Measurements from ENCODE around the gene MLST8.
A peak's percentile ranks its signal among the peaks of the same experiment; 100 is the strongest.
"Not testable (repeated sequence)": the region's sequence is repeated elsewhere in the genome, so short reads cannot be mapped to it uniquely, and the experiment has no call there.

MLST8 gene

GRCh38 chr16:2244926-2245795 lies 39.9 kb downstream of the MLST8 start:
- peaks cover 0 to 3% of the 10 kb centered on the region in 2 donors for H3K4me1 ChIP-seq (ENCODE audit: control insufficient read depth in 1 of 2, insufficient read depth in 2 of 2, low read length in 2 of 2)
- H3K36me3 ChIP-seq (ENCODE audit: control insufficient read depth in 1 of 2, insufficient read depth in 2 of 2, low read length in 2 of 2): peaks cover 30 to 49% of the 10 kb centered on the region in 2 donors
- no peak overlapping the region for H3K9ac ChIP-seq (ENCODE audit: low read depth in 1 of 2, low read length in 2 of 2)
- no peaks in the 10 kb centered on the region for H3K9me3 ChIP-seq (ENCODE audit: control insufficient read depth in 1 of 2, low read length in 2 of 2)
- no peak overlapping the region for H3K27ac ChIP-seq (ENCODE audit: low read depth, low read length)
- H3K27me3 ChIP-seq (ENCODE audit: control insufficient read depth in 1 of 2, insufficient read depth in 2 of 2, low read length in 2 of 2): no peaks in the 10 kb centered on the region
- H3K4me3 ChIP-seq (ENCODE audit: low read depth in 1 of 2, low read length in 2 of 2): no peak overlapping the region

- Histone ChIP-seq H3K9ac (ENCODE audit: low read depth in 1 of 2, low read length in 2 of 2) (no peak overlapping the region), H3K27me3 (ENCODE audit: control insufficient read depth in 1 of 2, insufficient read depth in 2 of 2, low read length in 2 of 2) (no peaks in the 10 kb centered on the region), H3K36me3 (ENCODE audit: control insufficient read depth in 1 of 2, insufficient read depth in 2 of 2, low read length in 2 of 2) (peaks cover 30 to 49% of the 10 kb centered on the region in 2 donors), H3K4me1 (ENCODE audit: control insufficient read depth in 1 of 2, insufficient read depth in 2 of 2, low read length in 2 of 2) (peaks cover 0 to 6% of the 10 kb centered on the region in 2 donors), H3K9me3 (ENCODE audit: control insufficient read depth in 1 of 2, low read length in 2 of 2) (no peaks in the 10 kb centered on the region), H3K27ac (ENCODE audit: low read depth, low read length) (no peak overlapping the region), H3K4me3 (ENCODE audit: low read depth in 1 of 2, low read length in 2 of 2) (no peak overlapping the region)
These were observed 41.1 kb downstream of the MLST8 start for GRCh38 chr16:2246301-2246885.

GRCh38 chr16:2250652-2251295 lies 45.5 kb downstream of the MLST8 start:
- H3K9me3 ChIP-seq (ENCODE audit: control insufficient read depth in 1 of 2, low read length in 2 of 2): no peaks in the 10 kb centered on the region
- peaks cover 16 to 40% of the 10 kb centered on the region in 2 donors for H3K36me3 ChIP-seq (ENCODE audit: control insufficient read depth in 1 of 2, insufficient read depth in 2 of 2, low read length in 2 of 2)
- peak overlapping the region; percentile 76 to 77 for H3K4me3 ChIP-seq (ENCODE audit: low read depth in 1 of 2, low read length in 2 of 2)
- no peaks in the 10 kb centered on the region for H3K27me3 ChIP-seq (ENCODE audit: control insufficient read depth in 1 of 2, insufficient read depth in 2 of 2, low read length in 2 of 2)
- peaks cover 8 to 15% of the 10 kb centered on the region in 2 donors for H3K4me1 ChIP-seq (ENCODE audit: control insufficient read depth in 1 of 2, insufficient read depth in 2 of 2, low read length in 2 of 2)
- H3K9ac ChIP-seq (ENCODE audit: low read depth in 1 of 2, low read length in 2 of 2): peak overlapping the region; percentile 61 to 77
- H3K27ac ChIP-seq (ENCODE audit: low read depth, low read length): peak overlapping the region; percentile 81

DNA sequence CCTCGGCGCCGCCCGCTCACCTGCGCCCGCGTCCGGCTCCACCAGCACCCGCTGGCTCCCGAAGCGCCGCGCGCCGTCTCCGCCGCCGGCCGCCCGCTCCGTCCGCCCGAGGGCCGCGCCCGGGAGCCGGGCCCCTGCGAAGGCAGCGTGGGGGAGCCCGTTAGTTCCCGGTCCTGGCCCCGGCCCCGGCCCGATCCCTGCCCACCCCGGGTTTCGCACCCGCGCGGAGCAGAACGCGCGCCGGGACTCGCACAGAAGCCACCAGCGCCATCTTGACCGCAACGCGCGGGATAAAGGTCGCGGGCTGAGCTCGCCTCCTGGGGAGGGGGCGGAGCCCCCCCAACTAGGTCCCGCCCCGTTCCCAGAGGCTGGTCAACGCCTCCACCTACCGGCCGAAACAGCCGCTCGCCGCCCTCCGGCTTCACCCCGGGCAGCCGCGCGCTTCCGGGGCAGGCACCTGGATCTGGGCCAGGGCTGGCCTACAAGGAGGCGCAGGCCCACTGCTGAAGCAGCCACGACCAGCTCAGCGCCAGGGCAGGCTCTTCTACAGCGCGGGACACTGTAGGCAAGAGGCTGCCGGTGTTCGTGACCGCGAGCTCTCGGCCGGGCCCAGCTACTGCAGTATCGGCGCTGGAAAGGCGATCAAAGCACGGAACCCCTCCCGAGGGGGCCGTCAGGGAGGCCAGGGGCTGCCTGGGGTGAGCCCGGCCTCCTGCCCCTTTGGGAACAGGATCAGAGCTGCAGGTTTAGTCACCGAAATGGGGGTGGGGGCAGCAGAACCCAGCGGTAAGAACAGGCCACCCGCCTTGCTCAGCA lies 46.2 kb downstream of the MLST8 start, which contains the start of gene ECI1:
ECI1 (minus strand) TSS at position 292 of the 816 bp plus-strand sequence; CDS start at position 271, 21 bp downstream.
- H3K36me3 ChIP-seq (ENCODE audit: control insufficient read depth in 1 of 2, insufficient read depth in 2 of 2, low read length in 2 of 2): peaks cover 10 to 40% of the 10 kb centered on the region in 2 donors
- H3K4me3 ChIP-seq (ENCODE audit: low read depth in 1 of 2, low read length in 2 of 2): peak within 1 kb of the TSS; percentile 76 to 77
- H3K9me3 ChIP-seq (ENCODE audit: control insufficient read depth in 1 of 2, low read length in 2 of 2): no peaks in the 10 kb centered on the region
- H3K27ac ChIP-seq (ENCODE audit: low read depth, low read length): peak within 1 kb of the TSS; percentile 81
- peaks cover 8 to 15% of the 10 kb centered on the region in 2 donors for H3K4me1 ChIP-seq (ENCODE audit: control insufficient read depth in 1 of 2, insufficient read depth in 2 of 2, low read length in 2 of 2)
- H3K9ac ChIP-seq (ENCODE audit: low read depth in 1 of 2, low read length in 2 of 2): peak within 1 kb of the TSS; percentile 61 to 77
- no peaks in the 10 kb centered on the region for H3K27me3 ChIP-seq (ENCODE audit: control insufficient read depth in 1 of 2, insufficient read depth in 2 of 2, low read length in 2 of 2)

- no peaks in the 10 kb centered on the region for H3K27me3 ChIP-seq (ENCODE audit: control insufficient read depth in 1 of 2, insufficient read depth in 2 of 2, low read length in 2 of 2)
- H3K27ac ChIP-seq (ENCODE audit: low read depth, low read length): no peak overlapping the region
- peaks cover 20 to 49% of the 10 kb centered on the region in 2 donors for H3K36me3 ChIP-seq (ENCODE audit: control insufficient read depth in 1 of 2, insufficient read depth in 2 of 2, low read length in 2 of 2)
- no peaks in the 10 kb centered on the region for H3K9me3 ChIP-seq (ENCODE audit: control insufficient read depth in 1 of 2, low read length in 2 of 2)
- H3K4me3 ChIP-seq (ENCODE audit: low read depth in 1 of 2, low read length in 2 of 2): no peak overlapping the region
- H3K9ac ChIP-seq (ENCODE audit: low read depth in 1 of 2, low read length in 2 of 2): no peak overlapping the region
- peaks cover 8 to 15% of the 10 kb centered on the region in 2 donors for H3K4me1 ChIP-seq (ENCODE audit: control insufficient read depth in 1 of 2, insufficient read depth in 2 of 2, low read length in 2 of 2)
These were observed 47.5 kb downstream of the MLST8 start for GRCh38 chr16:2252806-2253148.

DNA sequence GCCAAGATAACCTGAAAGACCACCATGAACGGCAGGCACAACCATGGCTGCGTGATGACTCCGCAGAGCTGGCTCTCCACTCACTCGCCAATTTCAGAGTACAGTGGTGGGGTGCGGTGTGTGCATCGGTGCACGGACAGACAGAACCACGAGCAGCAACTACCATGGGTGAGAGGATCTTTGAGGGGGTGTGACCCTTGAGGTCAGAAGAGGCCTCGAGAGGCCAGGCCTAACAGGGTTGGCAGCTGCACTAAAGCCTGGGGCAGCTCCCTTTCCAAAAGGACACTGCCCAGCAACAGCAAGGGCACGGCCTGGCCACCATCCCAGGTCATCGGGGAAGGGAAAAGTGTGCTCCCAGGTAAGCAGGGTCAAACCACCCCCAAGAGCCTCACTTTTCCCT lies 48.0 kb downstream of the MLST8 start:
- no peak overlapping the region for H3K4me3 ChIP-seq (ENCODE audit: low read depth in 1 of 2, low read length in 2 of 2)
- peaks cover 25 to 53% of the 10 kb centered on the region in 2 donors for H3K36me3 ChIP-seq (ENCODE audit: control insufficient read depth in 1 of 2, insufficient read depth in 2 of 2, low read length in 2 of 2)
- peaks cover 8 to 15% of the 10 kb centered on the region in 2 donors for H3K4me1 ChIP-seq (ENCODE audit: control insufficient read depth in 1 of 2, insufficient read depth in 2 of 2, low read length in 2 of 2)

DNA sequence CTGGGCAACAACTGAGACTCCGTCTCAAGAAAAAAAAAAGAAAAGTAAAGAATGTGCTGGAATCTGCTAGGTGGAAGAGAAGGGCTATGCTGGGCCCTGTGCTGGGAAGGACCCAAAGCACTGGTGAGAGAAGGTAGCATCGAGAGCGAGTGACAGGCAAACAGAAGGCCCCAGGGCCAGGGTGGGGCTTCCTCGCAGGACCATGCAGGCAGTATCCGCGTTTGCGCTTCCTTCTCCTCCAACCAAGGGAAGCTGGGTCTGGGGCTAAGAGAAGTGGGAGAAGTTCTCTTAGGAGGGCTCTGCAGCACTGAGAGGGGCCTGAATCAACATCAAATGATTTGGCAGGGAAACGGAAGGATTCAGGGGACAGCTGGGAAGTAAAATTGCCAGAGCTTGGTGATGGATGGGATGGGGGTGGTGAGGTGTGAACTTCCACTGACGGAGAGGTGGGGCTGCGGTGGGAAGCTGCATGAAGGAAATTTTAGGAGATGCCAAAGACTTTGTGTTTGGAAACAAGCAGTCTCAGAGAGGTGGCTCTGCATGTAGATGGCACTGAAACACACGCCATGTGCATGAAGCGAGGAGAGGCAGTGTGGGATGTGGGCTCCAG lies 51.4 kb downstream of the MLST8 start:
- Histone ChIP-seq H3K36me3 (ENCODE audit: control insufficient read depth in 1 of 2, insufficient read depth in 2 of 2, low read length in 2 of 2) (peaks cover 31 to 78% of the 10 kb centered on the region in 2 donors), H3K4me3 (ENCODE audit: low read depth in 1 of 2, low read length in 2 of 2) (no peak overlapping the region), H3K4me1 (ENCODE audit: control insufficient read depth in 1 of 2, insufficient read depth in 2 of 2, low read length in 2 of 2) (peaks cover 7 to 8% of the 10 kb centered on the region in 2 donors), H3K27ac (ENCODE audit: low read depth, low read length) (no peak overlapping the region), H3K9me3 (ENCODE audit: control insufficient read depth in 1 of 2, low read length in 2 of 2) (no peaks in the 10 kb centered on the region), H3K27me3 (ENCODE audit: control insufficient read depth in 1 of 2, insufficient read depth in 2 of 2, low read length in 2 of 2) (no peaks in the 10 kb centered on the region), H3K9ac (ENCODE audit: low read depth in 1 of 2, low read length in 2 of 2) (no peak overlapping the region)

More for the DNA sequence above, 48.0 kb downstream of the MLST8 start:
- Histone ChIP-seq H3K27ac (ENCODE audit: low read depth, low read length) (no peak overlapping the region), H3K27me3 (ENCODE audit: control insufficient read depth in 1 of 2, insufficient read depth in 2 of 2, low read length in 2 of 2) (no peaks in the 10 kb centered on the region), H3K9ac (ENCODE audit: low read depth in 1 of 2, low read length in 2 of 2) (no peak overlapping the region), H3K9me3 (ENCODE audit: control insufficient read depth in 1 of 2, low read length in 2 of 2) (no peaks in the 10 kb centered on the region)

- H3K27ac ChIP-seq (ENCODE audit: low read depth, low read length): no peak overlapping the region
- no peaks in the 10 kb centered on the region for H3K4me1 ChIP-seq (ENCODE audit: control insufficient read depth in 1 of 2, insufficient read depth in 2 of 2, low read length in 2 of 2)
- H3K4me3 ChIP-seq (ENCODE audit: low read depth in 1 of 2, low read length in 2 of 2): no peak overlapping the region
- H3K9me3 ChIP-seq (ENCODE audit: control insufficient read depth in 1 of 2, low read length in 2 of 2): no peaks in the 10 kb centered on the region
- H3K9ac ChIP-seq (ENCODE audit: low read depth in 1 of 2, low read length in 2 of 2): no peak overlapping the region
- peaks cover 42 to 88% of the 10 kb centered on the region in 2 donors for H3K36me3 ChIP-seq (ENCODE audit: control insufficient read depth in 1 of 2, insufficient read depth in 2 of 2, low read length in 2 of 2)
- no peaks in the 10 kb centered on the region for H3K27me3 ChIP-seq (ENCODE audit: control insufficient read depth in 1 of 2, insufficient read depth in 2 of 2, low read length in 2 of 2)
These were observed 52.5 kb downstream of the MLST8 start for GRCh38 chr16:2257726-2258125.

GRCh38 chr16:2258530-2258929 lies 53.3 kb downstream of the MLST8 start:
- H3K9me3 ChIP-seq (ENCODE audit: control insufficient read depth in 1 of 2, low read length in 2 of 2); H3K27ac ChIP-seq (ENCODE audit: low read depth, low read length); H3K9ac ChIP-seq (ENCODE audit: low read depth in 1 of 2, low read length in 2 of 2); H3K27me3 ChIP-seq (ENCODE audit: control insufficient read depth in 1 of 2, insufficient read depth in 2 of 2, low read length in 2 of 2); H3K4me3 ChIP-seq (ENCODE audit: low read depth in 1 of 2, low read length in 2 of 2); H3K4me1 ChIP-seq (ENCODE audit: control insufficient read depth in 1 of 2, insufficient read depth in 2 of 2, low read length in 2 of 2): not testable (repeated sequence)
- H3K36me3 ChIP-seq (ENCODE audit: control insufficient read depth in 1 of 2, insufficient read depth in 2 of 2, low read length in 2 of 2): peaks cover 50 to 89% of the 10 kb centered on the region in 2 donors
